HG02938 (cell line): ENCODE data around the gene NISCH.

Source experiments
- ATAC-seq: cut with Tn5 transposase; IDR thresholded peaks from one replicate; pipeline ENCODE4 v1.9.1; 2021; ENCODE audit warnings: mild to moderate bottlenecking, moderate library complexity; ENCODE audit not compliant: unreplicated experiment

The NISCH gene

DNA sequence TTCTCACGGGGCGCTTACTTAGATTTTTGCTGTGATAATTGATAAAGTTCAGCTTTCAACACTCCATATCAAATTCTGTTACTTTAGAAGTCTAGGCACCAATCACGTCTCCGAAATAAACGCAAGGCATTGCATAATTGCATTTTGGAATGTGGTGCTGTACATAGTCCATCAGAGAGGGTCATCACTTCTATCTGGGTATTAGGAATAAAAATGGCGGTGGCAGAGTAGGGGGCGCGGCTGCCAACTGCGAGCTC lies 80.6 kb downstream of the NISCH start:
- no peak for ATAC-seq

GRCh38 chr3:52536369-52537164 lies 81.2 kb downstream of the NISCH start, which contains the start of gene UQCC5:
TSS of gene UQCC5 (plus strand) at chr3:52536605. CDS start at chr3:52536756, 151 bp downstream.
- ATAC-seq: peak; percentile 79

DNA sequence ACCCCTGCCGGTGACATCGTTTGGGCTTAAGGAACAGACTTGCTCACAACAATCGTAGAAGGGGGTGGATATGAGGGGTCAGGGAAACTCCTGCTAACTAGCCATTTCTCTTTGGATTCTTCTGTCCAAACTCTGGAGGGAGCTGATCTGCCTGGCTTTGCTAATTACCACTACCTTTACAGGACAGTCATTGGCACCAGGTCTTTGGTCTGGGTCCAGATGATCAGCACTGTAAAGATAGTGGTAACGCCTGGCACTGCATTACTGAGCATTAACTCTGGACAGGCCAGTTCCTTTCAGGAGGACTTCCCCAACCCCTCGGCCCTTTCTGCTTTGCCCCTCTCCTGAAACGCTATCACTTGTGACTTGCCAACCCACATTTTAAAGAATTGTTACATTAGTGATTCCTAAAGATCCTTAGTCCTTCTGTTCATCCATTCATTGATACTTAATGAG lies 81.8 kb downstream of the NISCH start:
- no peak for ATAC-seq

DNA sequence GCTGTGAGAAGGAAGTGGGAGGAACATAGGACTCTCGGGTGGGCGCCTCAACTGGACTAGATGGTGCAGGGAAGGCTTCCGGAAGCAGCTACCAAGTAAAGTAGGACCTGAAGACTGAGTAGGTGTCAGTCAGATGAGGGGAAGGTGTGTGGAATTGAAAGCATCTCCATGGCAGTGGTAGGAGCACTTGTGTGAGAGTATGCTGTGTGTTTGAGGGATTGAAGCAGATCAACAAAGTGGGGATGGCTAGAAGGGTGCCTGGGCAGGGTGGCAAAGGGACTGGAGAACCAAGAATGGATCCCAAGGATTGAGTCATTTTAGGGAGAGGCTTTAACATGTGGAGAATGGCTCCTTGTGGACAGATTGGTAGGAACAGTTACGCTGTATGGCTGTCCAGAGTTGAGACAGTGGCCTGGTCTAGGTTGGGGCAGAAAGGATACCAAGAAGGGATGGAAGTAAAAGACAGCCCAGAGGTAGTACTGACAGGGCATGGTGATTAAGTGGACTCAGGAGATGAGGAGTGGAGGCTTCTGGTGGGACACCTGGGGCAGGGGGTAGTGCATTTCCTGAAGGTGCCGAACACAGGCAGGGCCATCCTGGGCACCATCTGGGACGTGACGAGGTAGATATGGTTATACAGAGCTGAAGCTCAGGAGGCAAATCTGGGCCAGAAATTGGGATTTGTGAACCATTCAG lies 82.5 kb downstream of the NISCH start:
- ATAC-seq: no peak

DNA sequence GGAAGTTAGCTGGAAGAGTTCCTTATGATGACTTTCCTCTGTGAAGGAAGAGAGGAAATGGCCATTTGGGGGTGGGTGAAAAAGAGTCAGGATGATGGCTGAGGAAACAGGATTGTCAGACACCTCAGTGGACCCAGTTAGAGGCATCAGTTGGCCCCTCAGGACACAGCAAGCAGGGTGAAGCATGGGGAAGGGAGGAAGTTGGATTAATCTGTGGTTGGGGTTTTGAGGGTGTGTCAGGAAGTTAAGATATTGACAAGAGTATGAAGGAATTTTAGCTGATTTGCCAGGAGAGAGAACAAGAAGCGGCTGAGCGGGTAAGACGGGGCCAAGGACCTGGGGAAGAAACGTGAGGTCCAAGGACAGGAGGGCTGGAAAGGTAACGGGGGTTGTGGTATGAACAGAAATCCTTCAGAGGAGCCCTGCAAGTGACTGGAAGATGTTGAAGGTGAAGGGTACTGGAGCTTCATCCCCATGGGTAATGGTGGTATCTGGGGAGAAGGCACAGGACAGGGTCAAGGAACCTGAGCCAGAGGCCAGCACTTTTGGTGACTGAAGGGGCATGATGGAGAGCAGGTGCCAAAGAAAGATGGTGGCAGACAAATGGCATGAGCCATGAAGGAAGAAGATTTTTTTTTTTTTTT lies 83.7 kb downstream of the NISCH start:
- ATAC-seq: no peak

- no peak for ATAC-seq
These were observed 85.6 kb downstream of the NISCH start for GRCh38 chr3:52541050-52541449.
